IMR-90 (cell line): Measurements from ENCODE around the gene NFASC. TPM values are rescaled to one million over a fixed set of nuclear protein-coding genes. Genes with fewer than 3 reads are reported as not detected.

Experiments
- ATAC-seq: fragments of 200-7000 bp; cut with Tn5 transposase; 2 replicates; pipeline ENCODE4 v1.9.1; 2020; ENCODE audit warnings: low read depth, mild to moderate bottlenecking, moderate library complexity
- BruUV-seq: library from RNA; stranded (reverse); fragments of 400-500 nt; replicated peaks from 2 replicates; lab custom pipeline; 2021; lab: Mats Ljungman, UMichigan
- CTCF ChIA-PET: fragments of 300-600 bp; formaldehyde crosslinking; extraction: SDS; loops from one replicate; lab custom pipeline; 2021; ENCODE audit warnings: antibody characterized with exemption; lab: Yijun Ruan, JAX
- POLR2A ChIA-PET: fragments of 300-600 bp; sonication (Branson Sonifier 250); formaldehyde crosslinking; loops from one replicate; lab custom pipeline; 2022; ENCODE audit warnings: antibody characterized with exemption; ENCODE audit not compliant: unreplicated experiment; lab: Charles Lee
- DNase-seq: peaks from one replicate; pipeline ENCODE4 v3.0.0; 2013
- H2AFZ ChIP-seq: replicated peaks from 2 replicates; pipeline ENCODE3; 2013; ENCODE audit warnings: low read length, mild to moderate bottlenecking; ENCODE audit not compliant: poor library complexity
- H2AK5ac ChIP-seq: 2 replicates; pipeline ENCODE4 v1.6.1; 2013; ENCODE audit warnings: low read depth, low read length, inconsistent platforms
- H2AK9ac ChIP-seq: replicated peaks from 2 replicates; pipeline ENCODE3; 2013; ENCODE audit warnings: mild to moderate bottlenecking, low read depth, low read length, moderate library complexity; ENCODE audit not compliant: poor library complexity
- H2BK120ac ChIP-seq: 2 replicates; pipeline ENCODE4 v1.6.1; 2013; ENCODE audit warnings: low read depth, low read length, inconsistent platforms
- H2BK15ac ChIP-seq: 3 replicates; pipeline ENCODE4 v1.6.1; 2013; ENCODE audit warnings: low read depth, low read length, inconsistent platforms
- H2BK20ac ChIP-seq: 2 replicates; pipeline ENCODE4 v1.6.1; 2013; ENCODE audit warnings: low read depth, mild to moderate bottlenecking, inconsistent platforms, low read length, moderate library complexity
- H2BK5ac ChIP-seq: 2 replicates; pipeline ENCODE4 v1.6.1; 2013; ENCODE audit warnings: mild to moderate bottlenecking, low read depth, low read length, inconsistent platforms; ENCODE audit not compliant: poor library complexity, severe bottlenecking
- H3K14ac ChIP-seq: replicated peaks from 2 replicates; pipeline ENCODE4 v1.6.1; 2013; ENCODE audit warnings: low read depth, low read length, inconsistent platforms
- H3K18ac ChIP-seq: 2 replicates; pipeline ENCODE4 v1.6.1; 2013; ENCODE audit warnings: low read depth, low read length, control low read depth
- H3K23ac ChIP-seq: 2 replicates; pipeline ENCODE4 v1.6.1; 2013; ENCODE audit warnings: low read depth, low read length, inconsistent platforms
- H3K27ac ChIP-seq: 2 replicates; pipeline ENCODE4 v1.5.1; 2013; ENCODE audit warnings: mild to moderate bottlenecking, control low read depth, low read length; ENCODE audit not compliant: insufficient read depth
- H3K27me3 ChIP-seq: 2 replicates; pipeline ENCODE4 v1.6.1; 2013; ENCODE audit warnings: low read length; ENCODE audit not compliant: control insufficient read depth, insufficient read depth
- H3K36me3 ChIP-seq: 2 replicates; pipeline ENCODE4 v1.6.1; 2013; ENCODE audit warnings: low read length, mixed read lengths; ENCODE audit not compliant: control insufficient read depth, insufficient read depth
- H3K4ac ChIP-seq: 2 replicates; pipeline ENCODE4 v1.6.1; 2013; ENCODE audit warnings: low read depth, low read length, inconsistent platforms
- H3K4me1 ChIP-seq: 2 replicates; pipeline ENCODE4 v1.6.1; 2013; ENCODE audit warnings: low read length, mixed read lengths; ENCODE audit not compliant: control insufficient read depth, insufficient read depth
- H3K4me2 ChIP-seq: 2 replicates; pipeline ENCODE4 v1.6.1; 2013; ENCODE audit warnings: low read depth, mild to moderate bottlenecking, control low read depth, low read length, moderate library complexity
- H3K4me3 ChIP-seq: 2 replicates; pipeline ENCODE4 v1.5.1; 2013; ENCODE audit warnings: low read depth, mild to moderate bottlenecking, control low read depth, low read length, moderate library complexity; ENCODE audit not compliant: insufficient read depth
- H3K56ac ChIP-seq: 2 replicates; pipeline ENCODE4 v1.6.1; 2013; ENCODE audit warnings: low read length, inconsistent platforms; ENCODE audit not compliant: insufficient read depth; ENCODE audit errors: extremely low read depth
- H3K79me1 ChIP-seq, 2 experiments: 2 replicates each; pipeline ENCODE4 v1.6.1; 2013; ENCODE audit warnings: low read length in 2 of 2, inconsistent platforms in 1 of 2, low read depth in 1 of 2
- H3K9ac ChIP-seq: 2 replicates; pipeline ENCODE4 v1.6.1; 2013; ENCODE audit warnings: low read depth, low read length, control low read depth
- H3K9me1 ChIP-seq: 2 replicates; pipeline ENCODE4 v1.6.1; 2013; ENCODE audit warnings: low read length, inconsistent platforms; ENCODE audit not compliant: insufficient read depth
- H3K9me3 ChIP-seq: 2 replicates; pipeline ENCODE4 v1.6.1; 2013; ENCODE audit warnings: low read length; ENCODE audit not compliant: control insufficient read depth, insufficient read depth
- H4K20me1 ChIP-seq: 2 replicates; pipeline ENCODE4 v1.6.1; 2013; ENCODE audit warnings: low read length, inconsistent platforms; ENCODE audit not compliant: insufficient read depth
- H4K5ac ChIP-seq: 2 replicates; pipeline ENCODE4 v1.6.1; 2013; ENCODE audit warnings: mild to moderate bottlenecking, low read depth, low read length, control low read depth
- H4K8ac ChIP-seq, 2 experiments: 2 replicates each; pipeline ENCODE4 v1.6.1; 2013; ENCODE audit warnings: low read depth in 2 of 2, low read length in 2 of 2, control low read depth in 1 of 2, inconsistent platforms in 1 of 2
- H4K91ac ChIP-seq: 2 replicates; pipeline ENCODE4 v1.6.1; 2013; ENCODE audit warnings: low read depth, low read length, inconsistent platforms; ENCODE audit not compliant: insufficient read depth
- BHLHE40 ChIP-seq: fragments of 150-350 bp; IDR thresholded peaks from 2 replicates; pipeline ENCODE4 v1.6.1; 2016; ENCODE audit warnings: mild to moderate bottlenecking, low read depth, low read length
- CEBPB ChIP-seq: IDR thresholded peaks from 2 replicates; pipeline ENCODE4 v1.6.1; 2012; ENCODE audit warnings: low read depth, low read length, improper control_type of control experiment
- CHD1 ChIP-seq: IDR thresholded peaks from 2 replicates; pipeline ENCODE4 v1.6.1; 2012; ENCODE audit warnings: low read depth, low read length, improper control_type of control experiment
- CTCF ChIP-seq: conservative IDR thresholded peaks from 2 replicates; pipeline ENCODE4 v1.5.1; 2012; ENCODE audit warnings: mild to moderate bottlenecking, low read depth, low read length, improper control_type of control experiment
- MAFK ChIP-seq: IDR thresholded peaks from 2 replicates; pipeline ENCODE4 v1.6.1; 2012; ENCODE audit warnings: low read depth, low read length, improper control_type of control experiment
- MAZ ChIP-seq: IDR thresholded peaks from 2 replicates; pipeline ENCODE4 v1.6.1; 2012; ENCODE audit warnings: low read depth, mild to moderate bottlenecking, low read length, improper control_type of control experiment, moderate library complexity, borderline replicate concordance
- MXI1 ChIP-seq: IDR thresholded peaks from 2 replicates; pipeline ENCODE4 v1.6.1; 2012; ENCODE audit warnings: low read depth, mild to moderate bottlenecking, low read length, moderate library complexity, borderline replicate concordance
- NFE2L2 ChIP-seq: fragments of 150-350 bp; IDR thresholded peaks from 2 replicates; pipeline ENCODE4 v1.6.1; 2016; ENCODE audit warnings: low read depth, mild to moderate bottlenecking, low read length
- POLR2A ChIP-seq: IDR thresholded peaks from 2 replicates; pipeline ENCODE4 v1.6.1; 2012; ENCODE audit warnings: mild to moderate bottlenecking, low read depth, low read length
- RAD21 ChIP-seq: IDR thresholded peaks from 2 replicates; pipeline ENCODE4 v1.6.1; 2012; ENCODE audit warnings: low read length, improper control_type of control experiment
- RCOR1 ChIP-seq: IDR thresholded peaks from 2 replicates; pipeline ENCODE4 v1.6.1; 2012; ENCODE audit warnings: mild to moderate bottlenecking, low read length, improper control_type of control experiment; ENCODE audit not compliant: insufficient replicate concordance
- RFX5 ChIP-seq: IDR thresholded peaks from 2 replicates; pipeline ENCODE4 v1.8.0; 2012; ENCODE audit warnings: low read depth, mild to moderate bottlenecking, low read length, moderate library complexity
- USF2 ChIP-seq: fragments of 150-350 bp; IDR thresholded peaks from 2 replicates; pipeline ENCODE4 v1.6.1; 2017; ENCODE audit warnings: mild to moderate bottlenecking, antibody characterized with exemption, low read length, low read depth
- WGBS, 2 experiments: methylation state at CpG; one replicate each; pipeline versions ENCODE4 v1.1.5 to v1.1.7; 2013; ENCODE audit warnings: missing lambda C conversion rate in 2 of 2; ENCODE audit not compliant: insufficient read length in 1 of 2; ENCODE audit errors: extremely low coverage in 2 of 2; 5-methylcytosine and 5-hydroxymethylcytosine counted together
- dilution Hi-C: fragments of 300-500 bp; cut with HindIII; formaldehyde crosslinking; loops from one replicate; pipeline ENCODE4 v1.14.3; 2018; ENCODE audit warnings: low sequenced_read_pairs; ENCODE audit not compliant: unreplicated experiment
- in situ Hi-C: fragments of 300-500 bp; cut with MboI; formaldehyde crosslinking; loops from 3 replicates; pipeline ENCODE4 v1.14.3; 2019; ENCODE audit warnings: low sequenced_read_pairs, inconsistent platforms, mixed read lengths
- intact Hi-C: fragments of 100-400 bp; cut with micrococcal nuclease; formaldehyde crosslinking; loops from 2 replicates; pipeline ENCODE4 v1.10.0; 2022
- polyA plus RNA-seq, 3 experiments: library from polyadenylated mRNA; depleted of rRNA; stranded (reverse); fragments of >200 nt; gene quantifications; 2 replicates each; pipeline ENCODE4 v1.2.3, GENCODE V29; 2012; ENCODE audit warnings: low replicate concordance in 1 of 3
- total RNA-seq: library from RNA; depleted of rRNA; stranded (reverse); fragments of >200 nt; gene quantifications from 2 replicates; pipeline ENCODE4 v1.2.3, GENCODE V29; 2012

NFASC gene
- total and polyA plus RNA-seq, 2 of the 4 experiments (the other 2 are of a cell fraction) = 0.18 to 0.79 TPM

- no peak overlapping the region for H2AK9ac ChIP-seq
- no peaks in the 10 kb centered on the region for H3K9me1 ChIP-seq
- H3K4me1 ChIP-seq = no peaks in the 10 kb centered on the region
- no peak overlapping the region for H2AK5ac ChIP-seq
- H4K20me1 ChIP-seq = no peaks in the 10 kb centered on the region
- BruUV-seq = no TSS peak
- no peak overlapping the region for H2BK5ac ChIP-seq
- no peak overlapping the region for H3K18ac ChIP-seq
- H3K4me3 ChIP-seq = no peak overlapping the region
- no peaks in the 10 kb centered on the region for H3K9me3 ChIP-seq
- H3K9ac ChIP-seq = no peak overlapping the region
- no peak overlapping the region for H2BK120ac ChIP-seq
- no peak overlapping the region for H4K5ac ChIP-seq
- H4K8ac ChIP-seq = no peak overlapping the region
- no peak overlapping the region for H2BK20ac ChIP-seq
- no peak overlapping the region for H2AFZ ChIP-seq
- H3K79me1 ChIP-seq = no peaks in the 10 kb centered on the region
- no peaks in the 10 kb centered on the region for H3K36me3 ChIP-seq
- intact Hi-C loops = no loop called here
- H3K56ac ChIP-seq = no peak overlapping the region
- no CpG with 5 or more reads among the region's 10 CpGs for WGBS, 2 experiments
- ATAC-seq (no peak), DNase-seq (no peak)
- dilution Hi-C loops = no loop called here
- peaks cover 54% of the 10 kb centered on the region for H3K27me3 ChIP-seq
- CTCF ChIA-PET = interaction anchor here (0.8 kb wide), 1 partner anchor 47 kb away, joined by 3 read pairs; no protein-coding TSS in a partner anchor
- no peak for TF ChIP-seq MAZ
- no peak for TF ChIP-seq CEBPB
- no peak for TF ChIP-seq CHD1
- TF ChIP-seq MXI1 = no peak
- no peak for TF ChIP-seq RCOR1
- no peak for TF ChIP-seq RAD21
- no peak for TF ChIP-seq BHLHE40
- no peak for TF ChIP-seq MAFK
- no peak for TF ChIP-seq NFE2L2
- no peak for TF ChIP-seq RFX5
- no peak for TF ChIP-seq USF2
- no peak for TF ChIP-seq POLR2A
- TF ChIP-seq CTCF = no peak
- no peak overlapping the region for H3K4me2 ChIP-seq
- H3K4ac ChIP-seq = no peak overlapping the region
- POLR2A ChIA-PET = no interaction called here
- H4K91ac ChIP-seq = no peak overlapping the region
- H3K27ac ChIP-seq = no peak overlapping the region
- in situ Hi-C loops = no loop called here
- no peak overlapping the region for H2BK15ac ChIP-seq
- H3K14ac ChIP-seq = no peak overlapping the region
- H3K23ac ChIP-seq = no peak overlapping the region
Measured at GRCh38 chr1:205014783-205015182, 144.1 kb downstream of the NFASC start.
